ENCODE data around the gene ANKRD37.

DNA sequence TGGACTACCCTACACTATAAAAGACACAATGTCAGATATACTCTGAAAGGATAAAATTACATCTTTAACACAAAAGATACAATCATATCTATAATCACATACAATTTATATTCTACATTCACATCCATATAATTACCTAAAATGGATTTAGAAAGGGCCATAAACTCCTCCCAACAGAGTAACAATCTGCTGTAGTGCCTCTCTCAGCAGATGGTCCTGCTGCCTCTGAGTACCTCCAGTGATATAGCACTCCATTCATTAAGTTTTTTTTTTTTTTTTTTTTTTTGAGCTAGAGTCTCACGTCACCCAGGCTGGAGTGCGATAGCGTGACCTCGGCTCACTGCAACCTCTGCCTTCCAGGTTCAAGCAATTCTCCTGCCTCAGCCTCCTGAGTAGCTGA, 7.4 kb downstream of the ANKRD37 start:
- TF ChIP-seq, protein P1, sequence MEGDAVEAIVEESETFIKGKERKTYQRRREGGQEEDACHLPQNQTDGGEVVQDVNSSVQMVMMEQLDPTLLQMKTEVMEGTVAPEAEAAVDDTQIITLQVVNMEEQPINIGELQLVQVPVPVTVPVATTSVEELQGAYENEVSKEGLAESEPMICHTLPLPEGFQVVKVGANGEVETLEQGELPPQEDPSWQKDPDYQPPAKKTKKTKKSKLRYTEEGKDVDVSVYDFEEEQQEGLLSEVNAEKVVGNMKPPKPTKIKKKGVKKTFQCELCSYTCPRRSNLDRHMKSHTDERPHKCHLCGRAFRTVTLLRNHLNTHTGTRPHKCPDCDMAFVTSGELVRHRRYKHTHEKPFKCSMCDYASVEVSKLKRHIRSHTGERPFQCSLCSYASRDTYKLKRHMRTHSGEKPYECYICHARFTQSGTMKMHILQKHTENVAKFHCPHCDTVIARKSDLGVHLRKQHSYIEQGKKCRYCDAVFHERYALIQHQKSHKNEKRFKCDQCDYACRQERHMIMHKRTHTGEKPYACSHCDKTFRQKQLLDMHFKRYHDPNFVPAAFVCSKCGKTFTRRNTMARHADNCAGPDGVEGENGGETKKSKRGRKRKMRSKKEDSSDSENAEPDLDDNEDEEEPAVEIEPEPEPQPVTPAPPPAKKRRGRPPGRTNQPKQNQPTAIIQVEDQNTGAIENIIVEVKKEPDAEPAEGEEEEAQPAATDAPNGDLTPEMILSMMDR (IDR thresholded peaks at IDR 0.05 in 4 of 5, conservative IDR thresholded peaks at IDR 0.05 in 1 of 5): no peak
- TF ChIP-seq POLR2A (IDR thresholded peaks at IDR 0.05): no peak

Measured in gastrocnemius medialis (tissue), 4 donors.